GM19324 (cell line): ENCODE data around the gene LTBP1.

Experiments
- ATAC-seq: cut with Tn5 transposase; IDR thresholded peaks from one replicate; pipeline ENCODE4 v1.9.1; 2021; ENCODE audit warnings: mild to moderate bottlenecking, moderate library complexity; ENCODE audit not compliant: unreplicated experiment, low FRiP score

The LTBP1 gene

GRCh38 chr2:33104726-33105125, 158.0 kb downstream of the LTBP1 start:
- ATAC-seq, result no peak

- ATAC-seq, result no peak
Measured at GRCh38 chr2:33106115-33106514, 159.4 kb downstream of the LTBP1 start.

GRCh38 chr2:33107690-33108482, 161.1 kb downstream of the LTBP1 start:
- no peak for ATAC-seq

- ATAC-seq, result no peak
Measured at GRCh38 chr2:33108483-33109443, 162.0 kb downstream of the LTBP1 start.

- no peak for ATAC-seq
Measured at GRCh38 chr2:33110461-33110860, 163.7 kb downstream of the LTBP1 start.

GRCh38 chr2:33111002-33111446, 164.3 kb downstream of the LTBP1 start:
- no peak for ATAC-seq

- ATAC-seq, result no peak
Measured at GRCh38 chr2:33115196-33115595, 168.4 kb downstream of the LTBP1 start.

GRCh38 chr2:33115728-33116127, 169.0 kb downstream of the LTBP1 start:
- ATAC-seq, result no peak

GRCh38 chr2:33116799-33117198, 170.0 kb downstream of the LTBP1 start:
- no peak for ATAC-seq

- ATAC-seq, result no peak
Measured at GRCh38 chr2:33118651-33119050, 171.9 kb downstream of the LTBP1 start.

GRCh38 chr2:33121416-33121815, 174.7 kb downstream of the LTBP1 start:
- no peak for ATAC-seq

- ATAC-seq, result no peak
Measured at GRCh38 chr2:33121925-33122324, 175.2 kb downstream of the LTBP1 start.

- ATAC-seq, result no peak
Measured at GRCh38 chr2:33122726-33123125, 176.0 kb downstream of the LTBP1 start.

GRCh38 chr2:33123216-33123615, 176.5 kb downstream of the LTBP1 start:
- ATAC-seq, result no peak

- no peak for ATAC-seq
Measured at GRCh38 chr2:33126552-33126951, 179.8 kb downstream of the LTBP1 start.

GRCh38 chr2:33126958-33127357, 180.2 kb downstream of the LTBP1 start:
- ATAC-seq, result no peak

GRCh38 chr2:33129263-33130053, 182.7 kb downstream of the LTBP1 start:
- no peak for ATAC-seq

GRCh38 chr2:33130054-33130447, 183.3 kb downstream of the LTBP1 start:
- no peak for ATAC-seq

- no peak for ATAC-seq
Measured at GRCh38 chr2:33130544-33130943, 183.8 kb downstream of the LTBP1 start.

GRCh38 chr2:33131111-33131510, 184.4 kb downstream of the LTBP1 start:
- ATAC-seq, result no peak

- ATAC-seq, result no peak
Measured at GRCh38 chr2:33131749-33132148, 185.0 kb downstream of the LTBP1 start.
